Measurements from ENCODE around the gene COA5.

GRCh38 chr2:98565286-98565860 lies 42.9 kb downstream of the COA5 start:
- TF ChIP-seq, protein P1, sequence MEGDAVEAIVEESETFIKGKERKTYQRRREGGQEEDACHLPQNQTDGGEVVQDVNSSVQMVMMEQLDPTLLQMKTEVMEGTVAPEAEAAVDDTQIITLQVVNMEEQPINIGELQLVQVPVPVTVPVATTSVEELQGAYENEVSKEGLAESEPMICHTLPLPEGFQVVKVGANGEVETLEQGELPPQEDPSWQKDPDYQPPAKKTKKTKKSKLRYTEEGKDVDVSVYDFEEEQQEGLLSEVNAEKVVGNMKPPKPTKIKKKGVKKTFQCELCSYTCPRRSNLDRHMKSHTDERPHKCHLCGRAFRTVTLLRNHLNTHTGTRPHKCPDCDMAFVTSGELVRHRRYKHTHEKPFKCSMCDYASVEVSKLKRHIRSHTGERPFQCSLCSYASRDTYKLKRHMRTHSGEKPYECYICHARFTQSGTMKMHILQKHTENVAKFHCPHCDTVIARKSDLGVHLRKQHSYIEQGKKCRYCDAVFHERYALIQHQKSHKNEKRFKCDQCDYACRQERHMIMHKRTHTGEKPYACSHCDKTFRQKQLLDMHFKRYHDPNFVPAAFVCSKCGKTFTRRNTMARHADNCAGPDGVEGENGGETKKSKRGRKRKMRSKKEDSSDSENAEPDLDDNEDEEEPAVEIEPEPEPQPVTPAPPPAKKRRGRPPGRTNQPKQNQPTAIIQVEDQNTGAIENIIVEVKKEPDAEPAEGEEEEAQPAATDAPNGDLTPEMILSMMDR (IDR thresholded peaks at IDR 0.05 in 8 of 11, conservative IDR thresholded peaks at IDR 0.05 in 3 of 11) = no peak
- TF ChIP-seq POLR2A (IDR thresholded peaks at IDR 0.05) (no peak), POLR2AphosphoS5 (IDR thresholded peaks at IDR 0.05) (no peak)
